Calu3 (cell line): ENCODE measurements around the gene CD164. TPM values are rescaled to one million over a fixed set of nuclear protein-coding genes. Genes with fewer than 3 reads are reported as not detected.

ENCODE experiments used
- BruUV-seq: library from RNA; stranded (reverse); fragments of 400-500 nt; replicated peaks from 2 replicates; lab custom pipeline; 2021; lab: Mats Ljungman, UMichigan
- CTCF ChIA-PET: fragments of 300-600 bp; sonication (Branson Sonifier 250); formaldehyde crosslinking; loops from one replicate; lab custom pipeline; 2022; ENCODE audit warnings: antibody characterized with exemption; lab: Charles Lee
- DNase-seq: peaks from one replicate; pipeline ENCODE4 v3.0.0; 2022
- H3K27ac Mint-ChIP-seq: one replicate; pipeline ENCODE4 v1.8.0; 2022; ENCODE audit warnings: mixed read lengths; ENCODE audit not compliant: unreplicated experiment
- H3K27me3 Mint-ChIP-seq: one replicate; pipeline ENCODE4 v1.8.0; 2022; ENCODE audit warnings: mixed read lengths; ENCODE audit not compliant: unreplicated experiment
- H3K36me3 Mint-ChIP-seq: one replicate; pipeline ENCODE4 v1.8.0; 2022; ENCODE audit warnings: mild to moderate bottlenecking, moderate library complexity, mixed read lengths; ENCODE audit not compliant: insufficient read depth, unreplicated experiment
- H3K4me1 Mint-ChIP-seq: one replicate; pipeline ENCODE4 v1.8.0; 2022; ENCODE audit warnings: mild to moderate bottlenecking, low read depth, mixed read lengths; ENCODE audit not compliant: unreplicated experiment
- H3K4me3 Mint-ChIP-seq: one replicate; pipeline ENCODE4 v1.8.0; 2022; ENCODE audit warnings: mild to moderate bottlenecking, low read depth, moderate library complexity, mixed read lengths; ENCODE audit not compliant: unreplicated experiment
- H3K9me3 Mint-ChIP-seq: one replicate; pipeline ENCODE4 v1.8.0; 2022; ENCODE audit warnings: low read depth, mixed read lengths; ENCODE audit not compliant: unreplicated experiment
- CTCF ChIP-seq: fragments of 200-600 bp; IDR thresholded peaks from one replicate; pipeline ENCODE4 v1.8.0; 2022; ENCODE audit warnings: antibody characterized with exemption; ENCODE audit not compliant: unreplicated experiment
- intact Hi-C: fragments of 100-400 bp; cut with micrococcal nuclease; formaldehyde crosslinking; loops from one replicate; pipeline ENCODE4 v1.10.0; 2022; ENCODE audit not compliant: unreplicated experiment
- total RNA-seq: library from RNA; stranded (reverse); gene quantifications from 2 replicates; pipeline ENCODE4 v1.2.3, GENCODE V29; 2022

The CD164 gene
- total RNA-seq, 1 experiment from 2014 or later: 343 TPM

DNA sequence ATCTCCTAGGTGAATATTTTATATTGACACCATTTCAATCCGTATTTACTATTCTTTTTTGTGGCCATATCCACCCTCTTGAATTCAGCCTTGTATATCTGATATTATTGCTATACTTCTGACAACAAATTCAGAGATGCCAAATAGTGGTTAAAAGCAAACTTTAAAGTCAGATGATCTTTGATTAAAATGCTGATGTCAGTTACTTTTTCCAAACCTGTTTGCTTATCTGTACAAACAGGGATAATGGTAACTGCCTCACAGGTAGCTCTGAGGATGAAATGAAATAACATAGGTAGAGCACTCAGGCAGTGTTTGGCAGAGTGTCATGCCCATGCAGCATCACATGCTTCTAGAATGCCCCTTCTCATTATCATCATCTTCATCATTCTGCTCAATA lies 38.9 kb upstream of the CD164 start:
- Mint-ChIP-seq H3K27me3 (no peaks in the 10 kb centered on the region), H3K9me3 (no peaks in the 10 kb centered on the region), H3K4me1 (peaks cover 16% of the 10 kb centered on the region), H3K36me3 (no peaks in the 10 kb centered on the region), H3K27ac (no peak overlapping the region), H3K4me3 (no peak overlapping the region)
- no peak for DNase-seq
- CTCF ChIA-PET: no interaction called here
- TF ChIP-seq CTCF: no peak
- intact Hi-C loops: no loop called here
- no TSS peak for BruUV-seq

DNA sequence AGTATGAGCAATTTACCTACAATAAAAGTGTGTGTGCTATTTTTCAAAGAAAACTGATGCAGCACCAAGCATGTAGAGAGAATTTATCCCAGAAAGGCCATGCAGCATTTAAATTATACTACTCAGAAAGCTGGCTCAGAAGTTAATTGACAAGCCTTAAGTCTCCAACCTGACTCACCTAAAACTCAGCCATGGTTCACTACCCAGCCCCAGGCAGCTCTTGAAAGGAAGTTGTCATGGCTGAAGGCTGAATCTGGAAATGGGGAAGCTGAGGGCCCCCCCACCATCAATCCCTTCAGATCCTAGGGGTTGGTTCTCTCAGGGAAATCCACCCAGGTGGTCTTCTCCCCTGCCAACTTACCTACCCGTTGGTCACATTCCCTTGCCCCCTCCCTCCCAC lies 38.5 kb upstream of the CD164 start:
- BruUV-seq: no TSS peak
- H3K27ac Mint-ChIP-seq: no peak overlapping the region
- no peaks in the 10 kb centered on the region for H3K9me3 Mint-ChIP-seq
- no peaks in the 10 kb centered on the region for H3K27me3 Mint-ChIP-seq
- peaks cover 16% of the 10 kb centered on the region for H3K4me1 Mint-ChIP-seq
- no peak for DNase-seq
- TF ChIP-seq CTCF: no peak
- H3K36me3 Mint-ChIP-seq: no peaks in the 10 kb centered on the region
- intact Hi-C loops: no loop called here
- H3K4me3 Mint-ChIP-seq: no peak overlapping the region
- CTCF ChIA-PET: no interaction called here

DNA sequence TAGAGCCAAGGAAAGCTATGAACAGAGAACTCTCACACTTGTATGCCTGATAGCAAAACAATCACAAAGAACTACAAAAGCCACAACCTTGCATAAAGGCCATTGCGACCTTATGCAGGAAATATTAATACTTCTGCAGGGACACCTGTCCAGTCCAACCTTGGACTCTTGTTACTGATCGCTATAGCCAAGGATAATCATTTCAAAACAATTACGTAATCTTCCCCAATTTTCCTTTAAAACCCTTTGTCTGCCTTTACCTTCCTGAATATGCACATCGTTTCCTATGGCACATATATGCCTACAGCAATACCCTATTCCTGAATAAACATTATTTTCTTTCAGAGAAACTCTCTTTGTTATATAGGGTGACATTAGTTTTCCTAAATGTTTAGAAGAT lies 35.4 kb upstream of the CD164 start:
- H3K36me3 Mint-ChIP-seq: no peaks in the 10 kb centered on the region
- CTCF ChIA-PET: no interaction called here
- BruUV-seq: no TSS peak
- no peak overlapping the region for H3K4me3 Mint-ChIP-seq
- H3K27ac Mint-ChIP-seq: no peak overlapping the region
- no peaks in the 10 kb centered on the region for H3K9me3 Mint-ChIP-seq
- no peaks in the 10 kb centered on the region for H3K4me1 Mint-ChIP-seq
- TF ChIP-seq CTCF: no peak
- DNase-seq: no peak
- no peaks in the 10 kb centered on the region for H3K27me3 Mint-ChIP-seq
- intact Hi-C loops: no loop called here

DNA sequence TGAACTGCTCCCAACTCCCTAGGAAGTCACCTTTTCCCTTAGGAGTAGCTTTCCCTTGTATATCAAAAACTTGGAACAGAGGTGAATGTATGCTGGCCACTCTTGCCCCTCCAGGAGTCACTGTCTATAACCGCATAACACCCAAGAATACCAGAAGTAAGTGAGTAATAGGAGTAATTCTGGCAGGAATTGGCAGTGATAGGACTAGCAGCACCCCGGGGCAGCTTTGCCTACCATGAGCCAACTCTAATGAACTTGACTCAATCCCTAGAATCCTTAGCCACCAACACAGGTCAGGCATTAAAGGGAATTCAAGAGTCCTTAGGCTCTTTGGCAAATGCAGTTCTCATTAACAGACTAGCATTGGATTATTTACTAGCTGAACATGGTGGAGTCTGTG lies 28.8 kb upstream of the CD164 start:
- TF ChIP-seq CTCF: no peak
- H3K4me3 Mint-ChIP-seq: no peak overlapping the region
- no peak for DNase-seq
- no peak overlapping the region for H3K27ac Mint-ChIP-seq
- CTCF ChIA-PET: no interaction called here
- H3K27me3 Mint-ChIP-seq: no peaks in the 10 kb centered on the region
- no peaks in the 10 kb centered on the region for H3K4me1 Mint-ChIP-seq
- no peaks in the 10 kb centered on the region for H3K36me3 Mint-ChIP-seq
- intact Hi-C loops: no loop called here
- no peaks in the 10 kb centered on the region for H3K9me3 Mint-ChIP-seq
- BruUV-seq: no TSS peak
